Cardiac muscle cell (in vitro differentiated cells and primary cell): ENCODE measurements around the gene MYOF. TPM values are rescaled to one million over a fixed set of nuclear protein-coding genes. Genes with fewer than 3 reads are reported as not detected.

Experiments used
- DNase-seq, 2 donors: peaks; one replicate each; pipeline versions ENCODE4 v3.0.0 to v3.0.0-alpha.2; 2010 to 2017; ENCODE audit warnings: low read depth in 1 of 2, low spot score in 1 of 2
- H3K27ac ChIP-seq: fragments of 200-600 bp; sonication (generic); 2 replicates; pipeline ENCODE4 v1.5.1; 2016
- H3K27me3 ChIP-seq: fragments of 200-600 bp; sonication (generic); 2 replicates; pipeline ENCODE4 v1.6.0; 2016; ENCODE audit warnings: control low read depth
- H3K36me3 ChIP-seq: fragments of 200-600 bp; sonication (generic); 2 replicates; pipeline ENCODE4 v1.5.1; 2016; ENCODE audit warnings: control low read depth
- H3K4me1 ChIP-seq: fragments of 200-600 bp; sonication (generic); 2 replicates; pipeline ENCODE4 v1.8.1; 2017; ENCODE audit warnings: low read depth, mild to moderate bottlenecking, mixed run types
- H3K4me3 ChIP-seq: fragments of 200-600 bp; sonication (generic); 2 replicates; pipeline ENCODE4 v1.5.1; 2016; ENCODE audit warnings: mild to moderate bottlenecking
- H3K9me3 ChIP-seq: fragments of 200-600 bp; sonication (generic); 2 replicates; pipeline ENCODE4 v1.5.1; 2017; ENCODE audit warnings: low read depth, mild to moderate bottlenecking, control low read depth
- polyA plus RNA-seq: library from polyadenylated mRNA; unstranded; fragments of >200 nt; fragmentation: Nextera tagmentation; extraction: Ambion mirVana; gene quantifications from 2 replicates; pipeline ENCODE4 v1.2.1, GENCODE V29; 2016
- total RNA-seq: library from RNA; depleted of rRNA; stranded (reverse); fragments of >200 nt; gene quantifications from 2 replicates; pipeline ENCODE4 v1.2.3, GENCODE V29; 2016
- TF ChIP-seq, protein P1 (sequence below): IDR thresholded peaks from 2 replicates; pipeline ENCODE4 v1.5.1; 2012; ENCODE audit warnings: low read depth, mild to moderate bottlenecking, low read length

MYOF gene
- total and polyA plus RNA-seq, 2 experiments from 2014 or later, result 13.4 to 22.4 TPM

DNA sequence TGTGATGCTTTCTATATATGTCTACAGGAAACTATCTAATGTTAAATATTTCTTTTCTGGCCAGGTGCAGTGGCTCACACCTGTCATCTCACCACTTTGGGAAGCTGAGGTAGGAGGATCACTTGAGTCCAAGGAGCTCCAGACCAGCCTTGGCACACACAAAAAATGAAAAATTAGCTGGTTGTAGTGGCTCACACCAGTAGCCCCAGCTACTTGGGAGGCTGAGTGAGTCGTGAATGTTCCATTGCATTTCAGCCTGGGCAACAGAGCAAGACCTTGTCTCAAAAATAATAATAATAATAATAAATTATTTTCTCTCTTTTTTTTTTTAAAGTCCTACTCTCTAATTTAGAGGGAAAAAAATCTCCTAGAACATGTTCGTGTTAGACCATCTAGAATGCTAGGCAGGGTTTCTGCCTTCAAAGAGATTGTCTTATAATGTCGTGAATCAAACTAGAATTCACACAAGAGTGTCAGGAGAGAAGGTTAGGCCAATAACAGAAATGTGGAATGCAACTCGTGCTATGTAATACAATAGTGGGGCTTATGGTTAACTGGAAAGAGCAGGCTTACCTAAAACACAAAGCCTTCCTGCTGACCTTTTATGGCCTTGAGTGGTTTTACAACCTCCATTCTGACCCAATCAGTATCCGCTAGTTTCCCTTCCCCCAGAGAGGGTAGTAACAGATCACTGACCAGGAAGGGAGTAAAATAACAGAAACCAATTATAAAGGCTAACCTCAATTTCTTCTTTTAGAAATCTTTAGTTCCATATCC lies 46.3 kb downstream of the MYOF start:
- H3K9me3 ChIP-seq, result no peaks in the 10 kb centered on the region
- DNase-seq, result peak; percentile 46 to 82
- TF ChIP-seq, protein P1, sequence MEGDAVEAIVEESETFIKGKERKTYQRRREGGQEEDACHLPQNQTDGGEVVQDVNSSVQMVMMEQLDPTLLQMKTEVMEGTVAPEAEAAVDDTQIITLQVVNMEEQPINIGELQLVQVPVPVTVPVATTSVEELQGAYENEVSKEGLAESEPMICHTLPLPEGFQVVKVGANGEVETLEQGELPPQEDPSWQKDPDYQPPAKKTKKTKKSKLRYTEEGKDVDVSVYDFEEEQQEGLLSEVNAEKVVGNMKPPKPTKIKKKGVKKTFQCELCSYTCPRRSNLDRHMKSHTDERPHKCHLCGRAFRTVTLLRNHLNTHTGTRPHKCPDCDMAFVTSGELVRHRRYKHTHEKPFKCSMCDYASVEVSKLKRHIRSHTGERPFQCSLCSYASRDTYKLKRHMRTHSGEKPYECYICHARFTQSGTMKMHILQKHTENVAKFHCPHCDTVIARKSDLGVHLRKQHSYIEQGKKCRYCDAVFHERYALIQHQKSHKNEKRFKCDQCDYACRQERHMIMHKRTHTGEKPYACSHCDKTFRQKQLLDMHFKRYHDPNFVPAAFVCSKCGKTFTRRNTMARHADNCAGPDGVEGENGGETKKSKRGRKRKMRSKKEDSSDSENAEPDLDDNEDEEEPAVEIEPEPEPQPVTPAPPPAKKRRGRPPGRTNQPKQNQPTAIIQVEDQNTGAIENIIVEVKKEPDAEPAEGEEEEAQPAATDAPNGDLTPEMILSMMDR, result no peak
- H3K27ac ChIP-seq, result peak overlapping the region; percentile 96
- no peaks in the 10 kb centered on the region for H3K36me3 ChIP-seq
- H3K27me3 ChIP-seq, result no peaks in the 10 kb centered on the region
- no peak overlapping the region for H3K4me3 ChIP-seq
- peaks cover 47% of the 10 kb centered on the region for H3K4me1 ChIP-seq

GRCh38 chr10:93434991-93435491 lies 47.1 kb downstream of the MYOF start:
- Histone ChIP-seq H3K9me3 (no peaks in the 10 kb centered on the region), H3K4me3 (no peak overlapping the region), H3K4me1 (peaks cover 45% of the 10 kb centered on the region), H3K27me3 (no peaks in the 10 kb centered on the region), H3K27ac (peak overlapping the region; percentile 96), H3K36me3 (no peaks in the 10 kb centered on the region)
- TF ChIP-seq, protein P1, result no peak
- no peak for DNase-seq

GRCh38 chr10:93431361-93431760 lies 50.8 kb downstream of the MYOF start:
- H3K36me3 ChIP-seq, result no peaks in the 10 kb centered on the region
- DNase-seq, result no peak

GRCh38 chr10:93425861-93426260 lies 56.3 kb downstream of the MYOF start:
- H3K4me3 ChIP-seq, result no peak overlapping the region
- DNase-seq, result no peak
- no peaks in the 10 kb centered on the region for H3K36me3 ChIP-seq
- H3K27me3 ChIP-seq, result no peaks in the 10 kb centered on the region
- H3K4me1 ChIP-seq, result peaks cover 14% of the 10 kb centered on the region
- no peaks in the 10 kb centered on the region for H3K9me3 ChIP-seq
- TF ChIP-seq, protein P1, result no peak
- H3K27ac ChIP-seq, result no peak overlapping the region

More at GRCh38 chr10:93431361-93431760, 50.8 kb downstream of the MYOF start:
- Histone ChIP-seq H3K4me3 (no peak overlapping the region), H3K9me3 (no peaks in the 10 kb centered on the region), H3K4me1 (peaks cover 19% of the 10 kb centered on the region), H3K27ac (no peak overlapping the region), H3K27me3 (no peaks in the 10 kb centered on the region)
- TF ChIP-seq, protein P1, result no peak

GRCh38 chr10:93422118-93422517 lies 60.0 kb downstream of the MYOF start:
- H3K4me1 ChIP-seq, result peaks cover 34% of the 10 kb centered on the region
- H3K9me3 ChIP-seq, result no peaks in the 10 kb centered on the region
- H3K36me3 ChIP-seq, result no peaks in the 10 kb centered on the region
- TF ChIP-seq, protein P1, result no peak
- no peaks in the 10 kb centered on the region for H3K27me3 ChIP-seq
- H3K27ac ChIP-seq, result peak overlapping the region; percentile 91
- no peak for DNase-seq
- H3K4me3 ChIP-seq, result no peak overlapping the region
